ENCODE results near the gene APCDD1L. TPM values are rescaled to one million over a fixed set of nuclear protein-coding genes. Genes with fewer than 3 reads are reported as not detected.

The APCDD1L gene
- total RNA-seq, 1 donor from 2014 or later, result not detected

GRCh38 chr20:58552366-58552934, 37.3 kb upstream of the APCDD1L start:
- no peaks in the 10 kb centered on the region for H3K27me3 Mint-ChIP-seq (ENCODE audit: unreplicated experiment)
- no peak for DNase-seq
- H3K27ac Mint-ChIP-seq (ENCODE audit: unreplicated experiment), result no peak overlapping the region
- H3K9me3 Mint-ChIP-seq (ENCODE audit: unreplicated experiment), result no peaks in the 10 kb centered on the region
- H3K4me3 Mint-ChIP-seq (ENCODE audit: unreplicated experiment), result no peak overlapping the region
- TF ChIP-seq CTCF (IDR thresholded peaks at IDR 0.05; ENCODE audit: partially characterized antibody, unreplicated experiment), result no peak
- peaks cover 2% of the 10 kb centered on the region for H3K4me1 Mint-ChIP-seq (ENCODE audit: low read depth, unreplicated experiment)
- no peaks in the 10 kb centered on the region for H3K36me3 Mint-ChIP-seq (ENCODE audit: unreplicated experiment)

- H3K27me3 Mint-ChIP-seq (ENCODE audit: unreplicated experiment), result no peaks in the 10 kb centered on the region
- TF ChIP-seq CTCF (IDR thresholded peaks at IDR 0.05; ENCODE audit: partially characterized antibody, unreplicated experiment), result no peak
- no peaks in the 10 kb centered on the region for H3K9me3 Mint-ChIP-seq (ENCODE audit: unreplicated experiment)
- no peak overlapping the region for H3K4me3 Mint-ChIP-seq (ENCODE audit: unreplicated experiment)
- no peak overlapping the region for H3K27ac Mint-ChIP-seq (ENCODE audit: unreplicated experiment)
- no peak for DNase-seq
- peaks cover 7% of the 10 kb centered on the region for H3K4me1 Mint-ChIP-seq (ENCODE audit: low read depth, unreplicated experiment)
- H3K36me3 Mint-ChIP-seq (ENCODE audit: unreplicated experiment), result no peaks in the 10 kb centered on the region
Observed at GRCh38 chr20:58551631-58552030, 36.4 kb upstream of the APCDD1L start.

GRCh38 chr20:58550275-58551059, 35.3 kb upstream of the APCDD1L start:
- H3K9me3 Mint-ChIP-seq (ENCODE audit: unreplicated experiment), result no peaks in the 10 kb centered on the region
- H3K36me3 Mint-ChIP-seq (ENCODE audit: unreplicated experiment), result no peaks in the 10 kb centered on the region
- no peak overlapping the region for H3K4me3 Mint-ChIP-seq (ENCODE audit: unreplicated experiment)
- no peaks in the 10 kb centered on the region for H3K27me3 Mint-ChIP-seq (ENCODE audit: unreplicated experiment)
- H3K4me1 Mint-ChIP-seq (ENCODE audit: low read depth, unreplicated experiment), result peaks cover 7% of the 10 kb centered on the region
- TF ChIP-seq CTCF (IDR thresholded peaks at IDR 0.05; ENCODE audit: partially characterized antibody, unreplicated experiment), result no peak
- no peak overlapping the region for H3K27ac Mint-ChIP-seq (ENCODE audit: unreplicated experiment)
- no peak for DNase-seq

GRCh38 chr20:58549231-58550209, 34.3 kb upstream of the APCDD1L start:
- H3K27me3 Mint-ChIP-seq (ENCODE audit: unreplicated experiment), result no peaks in the 10 kb centered on the region
- H3K9me3 Mint-ChIP-seq (ENCODE audit: unreplicated experiment), result no peaks in the 10 kb centered on the region
- peaks cover 7% of the 10 kb centered on the region for H3K4me1 Mint-ChIP-seq (ENCODE audit: low read depth, unreplicated experiment)

More at GRCh38 chr20:58549231-58550209, 34.3 kb upstream of the APCDD1L start:
- Mint-ChIP-seq H3K4me3 (ENCODE audit: unreplicated experiment) (no peak overlapping the region), H3K27ac (ENCODE audit: unreplicated experiment) (no peak overlapping the region), H3K36me3 (ENCODE audit: unreplicated experiment) (no peaks in the 10 kb centered on the region)
- no peak for DNase-seq
- no peak for TF ChIP-seq CTCF (IDR thresholded peaks at IDR 0.05; ENCODE audit: partially characterized antibody, unreplicated experiment)
